HG03432 (cell line): ENCODE results near the gene ASTN2.
"Not testable (repeated sequence)": the region's sequence is repeated elsewhere in the genome, so short reads cannot be mapped to it uniquely, and the experiment has no call there.

Experiments
- ATAC-seq: cut with Tn5 transposase; IDR thresholded peaks from one replicate; pipeline ENCODE4 v1.9.1; 2021; ENCODE audit warnings: mild to moderate bottlenecking, moderate library complexity; ENCODE audit not compliant: unreplicated experiment

ASTN2 gene

DNA sequence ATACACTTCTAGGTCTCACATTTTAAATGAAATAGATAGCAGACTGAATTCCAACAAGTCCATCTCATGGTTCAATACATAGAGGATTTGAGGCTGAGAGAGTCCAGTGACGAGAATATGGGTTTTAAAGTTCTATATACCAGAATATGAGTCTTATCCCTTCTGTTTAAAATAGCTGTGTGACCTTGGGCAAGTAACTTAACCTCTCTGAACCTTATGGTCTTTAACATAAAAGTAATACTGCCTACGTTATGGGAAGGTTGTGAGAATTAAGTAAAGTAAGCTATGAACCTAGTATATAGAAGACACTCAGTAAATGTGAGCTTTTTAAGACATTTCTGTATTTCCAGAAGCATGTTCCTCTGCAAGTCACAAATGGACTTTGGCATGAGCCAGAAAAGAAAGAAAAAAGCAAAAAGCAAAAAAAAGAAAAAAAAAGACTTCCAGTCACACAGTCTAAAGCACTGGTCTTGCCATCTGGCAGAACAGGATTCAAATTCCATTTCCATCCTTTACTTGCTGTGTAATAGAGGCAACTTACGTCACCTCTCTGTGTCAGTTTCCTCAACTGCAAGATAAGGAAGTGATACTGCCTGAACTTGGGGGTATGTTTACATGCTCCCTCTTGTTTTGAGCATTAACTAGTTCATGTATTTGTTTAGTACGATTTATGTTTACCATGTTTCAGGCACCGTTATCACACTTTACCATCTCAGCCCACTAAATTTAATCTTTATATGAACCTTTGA is 479.5 kb downstream of the ASTN2 start:
- ATAC-seq = peak; percentile 59

DNA sequence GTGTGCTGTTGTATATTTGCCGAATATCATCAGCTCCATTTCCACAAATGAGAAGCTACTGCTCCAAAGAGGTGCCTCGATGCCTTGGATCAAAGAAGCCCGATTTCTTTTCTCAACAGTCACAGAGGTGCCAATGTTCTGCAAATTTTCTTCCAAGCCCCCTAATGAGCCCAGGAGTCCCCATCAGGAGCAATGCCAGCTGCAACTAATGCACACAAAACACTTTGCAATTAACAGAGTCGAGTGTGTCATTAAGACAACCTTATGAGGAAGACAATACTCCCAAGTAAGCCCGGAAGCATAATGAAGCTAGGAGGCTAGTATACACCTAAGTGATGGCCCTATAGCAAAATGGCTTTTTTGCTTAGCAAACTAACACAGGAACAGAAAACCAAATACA is 480.7 kb downstream of the ASTN2 start:
- no peak for ATAC-seq

DNA sequence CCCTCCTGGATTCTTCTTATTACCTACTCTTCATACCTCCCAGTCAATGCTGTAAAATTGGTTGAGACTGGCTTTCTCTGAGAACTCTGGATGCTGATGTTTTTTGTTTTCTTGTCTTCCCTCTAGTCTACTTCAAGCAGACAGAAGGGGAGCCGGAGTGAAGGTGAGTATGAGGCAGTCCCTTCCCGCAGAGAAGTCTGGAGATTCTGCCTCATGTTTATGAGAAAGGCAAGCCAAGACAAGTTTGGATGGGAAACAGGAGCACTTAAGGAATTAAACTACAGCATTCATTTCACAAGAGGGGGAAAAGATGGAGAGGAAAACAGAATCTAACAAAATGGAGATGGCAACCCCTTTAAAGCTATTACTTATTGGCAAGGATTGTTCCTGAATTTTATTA is 481.6 kb downstream of the ASTN2 start:
- no peak for ATAC-seq

DNA sequence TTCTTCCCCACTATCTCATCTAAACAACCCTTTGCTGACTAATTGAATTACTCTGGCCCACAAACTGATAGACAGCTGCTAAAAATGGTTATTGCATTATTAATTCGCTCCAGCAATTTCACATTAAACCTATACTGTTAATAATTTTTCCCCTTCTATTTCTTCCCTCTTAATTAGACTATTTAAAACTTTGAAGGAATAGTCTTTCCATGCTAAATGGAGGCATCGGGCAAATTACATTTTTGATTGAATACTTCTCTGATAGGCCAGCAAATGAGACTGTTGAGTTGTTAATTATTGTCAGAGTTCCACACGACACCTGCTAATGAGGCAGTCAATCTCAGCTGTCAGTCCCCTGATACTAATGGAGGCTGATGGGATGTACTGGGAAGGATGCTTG is 485.2 kb downstream of the ASTN2 start:
- no peak for ATAC-seq

DNA sequence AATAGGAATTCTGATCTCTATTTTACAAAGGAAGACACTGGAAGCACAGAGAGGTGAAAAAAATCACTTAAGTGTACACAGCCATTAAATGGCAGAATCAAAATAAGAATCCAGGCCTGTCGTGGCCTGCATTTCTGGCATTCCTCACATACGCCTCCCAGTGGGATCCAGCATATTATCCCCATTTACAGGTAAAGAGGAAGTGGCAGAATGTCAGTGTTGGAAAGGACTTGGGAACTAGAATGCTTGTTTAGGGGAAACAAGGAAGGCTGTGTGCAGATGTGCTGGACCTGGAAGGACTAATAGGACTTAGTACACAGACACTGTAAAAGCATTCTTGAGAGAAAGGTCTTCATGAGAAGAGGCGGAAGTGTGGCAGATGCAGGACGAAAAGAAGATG is 486.0 kb downstream of the ASTN2 start:
- no peak for ATAC-seq

DNA sequence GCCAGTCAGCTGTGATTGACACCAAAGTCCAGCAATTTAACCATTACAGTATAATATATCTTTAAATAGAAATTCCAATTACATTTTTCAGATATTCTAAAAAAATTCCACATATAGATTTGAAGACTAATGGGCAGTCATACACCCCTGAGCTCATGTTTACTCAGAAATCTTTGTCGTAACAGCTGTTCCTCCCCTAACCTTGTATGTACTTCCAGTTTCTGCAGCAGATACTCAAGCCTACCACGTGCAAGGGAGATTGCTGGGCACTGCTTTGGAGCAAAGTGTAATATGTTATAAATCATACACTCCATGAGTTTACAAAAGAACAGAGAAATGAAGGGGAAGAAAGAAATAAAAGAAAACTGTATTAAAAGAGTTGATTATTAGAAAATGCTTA is 486.6 kb downstream of the ASTN2 start:
- ATAC-seq = no peak

DNA sequence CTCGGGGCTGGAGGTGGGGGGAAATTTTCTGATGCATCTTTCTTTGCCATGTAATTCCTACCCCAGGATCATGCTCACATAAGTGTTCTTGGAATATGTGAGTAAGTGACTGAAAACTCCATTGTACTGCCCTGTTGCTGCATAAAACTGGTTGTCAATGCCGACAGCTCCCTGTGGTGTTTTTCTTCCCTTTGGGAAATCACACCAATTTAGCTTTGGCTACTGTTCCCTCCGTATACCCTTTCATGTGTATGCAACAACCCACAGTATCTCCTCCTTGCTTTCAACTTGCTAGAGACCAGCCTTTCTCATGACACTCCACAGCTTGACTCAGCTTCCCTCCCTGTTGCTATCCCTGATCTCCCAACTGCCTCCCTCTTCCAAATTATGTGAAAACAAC is 487.1 kb downstream of the ASTN2 start:
- no peak for ATAC-seq

DNA sequence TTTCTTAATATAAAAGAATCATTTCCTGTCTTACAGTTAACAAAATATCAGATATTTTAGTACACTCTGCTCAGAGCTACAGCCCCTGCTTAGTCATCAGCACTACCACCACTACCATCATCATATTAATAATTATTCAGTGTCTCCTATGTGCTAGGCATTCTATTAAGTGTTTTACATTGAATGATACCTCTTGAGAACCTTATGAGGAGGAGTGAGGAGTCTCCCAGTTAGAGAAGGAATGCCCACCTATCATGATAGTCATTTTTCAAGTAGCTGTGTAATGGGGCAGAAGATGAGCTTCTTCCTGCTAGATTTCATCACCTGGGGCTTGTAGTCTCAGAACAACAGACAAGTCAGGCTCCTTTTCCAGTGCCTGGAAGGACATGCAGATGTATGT is 489.7 kb downstream of the ASTN2 start:
- ATAC-seq = no peak

DNA sequence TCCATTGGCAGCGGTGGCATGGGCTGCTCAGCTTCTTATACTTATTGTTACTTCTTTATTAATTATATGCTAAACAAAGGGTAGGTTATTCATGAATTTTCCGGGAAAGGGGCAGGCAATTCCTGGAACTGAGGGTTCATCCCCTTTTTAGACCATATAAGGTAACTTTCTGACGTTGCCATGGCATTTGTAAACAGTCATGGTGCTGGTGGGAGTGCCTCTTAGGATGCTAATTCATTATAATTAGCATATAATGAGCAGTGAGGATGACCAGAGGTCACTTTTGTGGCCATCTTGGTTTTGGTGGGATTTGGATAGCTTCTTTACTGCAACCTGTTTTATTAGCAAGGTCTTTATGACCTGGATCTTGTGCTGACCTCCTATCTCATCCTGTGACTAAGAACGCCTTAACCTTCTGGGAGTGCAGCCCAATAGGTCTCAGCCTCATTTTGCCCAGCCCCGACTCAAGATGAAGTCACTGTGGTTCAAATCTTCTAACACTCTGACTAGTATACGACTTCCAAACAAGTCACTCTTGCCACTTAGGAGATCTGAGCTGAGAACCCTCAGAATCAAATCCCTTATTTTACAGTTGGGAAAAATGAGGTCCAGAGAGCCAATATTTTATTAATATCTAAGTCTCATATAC is 490.3 kb downstream of the ASTN2 start:
- no peak for ATAC-seq

DNA sequence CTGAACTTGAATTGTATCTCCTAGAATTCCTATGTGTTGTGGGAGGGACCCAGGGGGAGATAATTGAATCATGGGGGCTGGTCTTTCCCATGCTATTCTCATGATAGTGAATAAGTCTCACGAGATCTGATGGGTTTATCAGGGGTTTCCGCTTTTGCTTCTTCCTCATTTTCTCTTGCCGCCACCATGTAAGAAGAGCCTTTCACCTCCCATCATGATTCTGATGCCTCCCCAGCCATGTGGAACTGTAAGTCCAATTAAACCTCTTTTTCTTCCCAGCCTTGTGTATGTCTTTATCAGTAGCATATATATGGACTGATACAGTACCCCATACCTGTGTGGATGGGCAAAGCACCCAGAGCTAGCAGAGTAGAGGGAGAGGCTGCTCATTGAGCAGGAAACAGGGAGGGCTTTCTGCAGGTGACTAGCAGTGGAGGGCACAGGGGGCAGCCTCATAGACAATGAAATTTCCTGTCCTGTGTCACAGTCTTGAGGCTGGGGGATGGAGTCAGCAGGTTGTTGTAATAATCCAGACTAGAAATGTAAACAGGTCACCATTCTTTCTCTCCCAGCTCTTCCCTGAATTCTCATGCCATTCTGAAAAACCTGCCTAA is 496.9 kb downstream of the ASTN2 start:
- ATAC-seq = not testable (repeated sequence)

DNA sequence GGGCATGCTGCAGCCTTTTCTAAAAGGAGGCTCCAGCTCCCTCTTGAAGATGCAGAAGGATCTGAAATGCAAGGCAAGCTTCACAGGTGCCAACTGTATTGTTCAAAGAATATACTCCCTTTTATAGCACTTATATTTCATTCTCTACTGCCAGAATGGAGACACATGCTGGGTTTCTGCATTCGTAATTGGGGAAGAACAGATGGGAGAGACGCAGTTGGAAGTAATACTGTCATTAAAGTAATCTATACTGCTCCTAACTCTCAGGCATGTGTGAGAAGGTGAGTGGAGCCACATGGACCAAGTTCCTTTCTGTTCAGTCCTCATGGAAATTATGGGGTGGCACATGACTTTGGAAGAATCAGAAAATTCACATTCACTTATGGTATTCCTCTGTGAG is 501.3 kb downstream of the ASTN2 start:
- ATAC-seq = no peak

DNA sequence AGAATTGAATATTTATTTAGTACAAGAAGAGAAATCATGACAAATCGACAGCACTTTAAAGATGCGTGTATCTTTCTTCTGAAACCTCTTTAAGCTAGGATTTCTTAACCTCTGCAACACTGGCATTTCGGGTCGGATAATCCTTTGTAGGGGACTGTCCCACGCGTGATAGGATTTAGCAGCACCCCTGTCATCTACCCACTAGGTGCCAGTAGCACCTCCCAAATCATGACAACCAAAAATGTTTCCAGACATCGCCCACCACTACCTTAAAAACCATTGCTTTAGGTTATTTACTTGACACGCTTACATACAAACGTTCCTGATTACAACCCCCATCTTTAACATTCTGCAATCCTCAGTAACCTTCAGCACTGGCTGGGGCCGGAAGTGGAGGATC is 504.7 kb downstream of the ASTN2 start:
- no peak for ATAC-seq

DNA sequence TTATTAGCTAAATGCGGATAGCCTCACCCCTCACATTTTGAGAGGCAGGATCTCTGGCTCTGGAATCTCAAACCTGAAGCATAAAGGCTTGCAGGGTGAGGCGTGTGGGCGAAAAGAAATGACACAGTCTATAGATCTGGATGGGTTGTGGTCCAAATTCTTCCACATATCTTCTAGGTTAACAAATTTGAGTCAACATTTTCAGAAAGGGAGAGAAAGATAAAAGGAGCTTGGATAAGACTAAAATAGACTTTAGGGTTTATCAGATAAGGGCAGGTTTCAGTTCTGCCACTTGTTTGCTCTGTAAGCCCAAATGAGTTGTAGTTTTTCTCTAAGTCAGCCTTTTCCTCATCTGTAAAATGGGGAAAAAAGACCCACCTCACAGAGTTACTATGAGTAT is 506.9 kb downstream of the ASTN2 start:
- ATAC-seq = no peak

DNA sequence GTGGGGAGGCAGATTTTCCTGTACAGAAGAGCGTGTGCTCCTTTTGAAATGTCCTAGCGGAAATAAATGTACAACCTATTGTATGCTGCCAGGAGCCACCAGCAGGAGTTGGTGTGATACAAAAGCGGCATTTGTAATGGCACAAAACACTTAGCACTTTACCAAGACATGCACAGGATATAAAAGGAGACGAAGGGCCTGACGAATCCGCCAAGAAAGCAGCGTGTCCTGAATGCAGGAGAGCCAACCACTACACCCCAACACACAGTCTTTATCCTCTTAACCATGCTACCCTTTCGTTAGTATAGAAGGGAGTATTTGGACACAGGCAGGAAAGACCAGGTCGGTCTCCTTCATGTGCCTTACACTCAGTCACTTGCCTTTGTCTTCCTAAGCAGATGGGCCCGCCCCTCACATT is 509.7 kb downstream of the ASTN2 start:
- no peak for ATAC-seq

DNA sequence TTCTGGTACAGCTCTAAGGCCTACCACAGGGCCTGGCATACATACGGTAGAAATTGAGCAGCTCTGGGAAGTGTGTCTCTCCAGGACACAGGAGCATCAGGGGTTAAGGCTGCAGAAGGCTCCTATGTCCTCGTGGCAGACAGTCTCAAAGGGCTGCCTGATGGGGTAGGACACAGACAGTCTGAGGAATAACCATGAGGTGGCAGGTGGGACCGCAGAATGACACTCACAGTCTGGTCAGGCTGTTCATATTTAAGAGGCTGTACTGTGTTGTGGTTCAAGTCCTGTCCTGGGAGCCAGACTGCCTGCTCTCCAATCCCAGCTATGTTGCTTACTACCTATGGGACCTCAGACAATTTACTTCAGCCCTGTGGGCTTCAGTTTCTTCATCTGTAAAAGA is 510.7 kb downstream of the ASTN2 start:
- peak; percentile 58 for ATAC-seq

DNA sequence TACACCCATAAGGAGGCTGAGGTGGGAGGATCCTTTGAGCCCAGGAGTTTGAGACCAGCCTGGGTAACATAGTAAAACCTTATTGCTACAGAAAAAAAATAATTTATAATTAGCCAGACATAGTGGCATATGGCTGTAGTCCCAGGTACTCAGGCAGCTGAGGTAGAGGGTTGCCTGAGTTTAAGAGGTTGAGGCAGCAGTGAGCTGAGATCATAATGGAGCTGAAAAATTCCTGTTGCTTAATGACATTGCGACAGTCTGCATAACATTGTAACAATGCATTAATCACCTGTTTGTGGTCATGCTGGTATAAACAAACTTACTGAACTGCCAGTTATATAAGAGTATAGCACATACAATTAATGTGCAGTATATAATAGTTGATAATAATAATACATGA is 513.6 kb downstream of the ASTN2 start:
- ATAC-seq = no peak

DNA sequence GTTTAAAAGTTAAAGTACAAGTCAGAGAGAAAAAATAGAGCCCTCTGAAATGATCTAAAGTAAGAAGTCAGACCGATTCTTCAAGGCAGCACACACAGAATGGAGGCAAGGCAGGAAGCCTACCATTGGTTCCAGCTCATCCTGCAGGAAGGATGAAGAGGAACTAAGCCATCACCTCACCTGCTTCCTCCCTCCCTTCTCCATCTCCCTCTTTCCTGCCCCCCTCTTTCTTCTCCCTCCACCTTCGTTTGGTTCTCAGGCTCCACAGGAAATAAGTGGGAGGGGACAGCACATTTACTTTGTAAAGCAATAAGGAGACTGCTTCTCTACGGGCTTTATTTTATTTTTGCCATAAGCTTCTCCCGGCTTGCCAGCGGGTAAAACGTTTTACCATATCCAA is 514.3 kb downstream of the ASTN2 start:
- no peak for ATAC-seq

DNA sequence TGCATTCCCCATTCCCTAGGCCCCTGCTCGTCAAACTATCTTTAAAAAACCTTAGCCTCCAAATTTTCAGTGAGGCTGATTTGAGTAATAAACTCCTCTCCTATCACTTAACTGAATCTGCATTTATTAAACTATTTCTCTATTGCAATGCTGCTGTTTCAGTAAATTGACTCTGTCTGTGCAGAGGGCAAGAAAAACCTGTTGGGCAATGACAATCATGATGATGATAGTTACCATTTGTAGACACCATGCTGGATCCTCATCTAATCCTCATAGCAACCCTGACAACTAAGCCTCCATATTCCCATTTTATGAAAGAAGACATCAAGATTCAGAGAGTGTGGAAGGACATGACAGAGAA is 514.9 kb downstream of the ASTN2 start:
- no peak for ATAC-seq

DNA sequence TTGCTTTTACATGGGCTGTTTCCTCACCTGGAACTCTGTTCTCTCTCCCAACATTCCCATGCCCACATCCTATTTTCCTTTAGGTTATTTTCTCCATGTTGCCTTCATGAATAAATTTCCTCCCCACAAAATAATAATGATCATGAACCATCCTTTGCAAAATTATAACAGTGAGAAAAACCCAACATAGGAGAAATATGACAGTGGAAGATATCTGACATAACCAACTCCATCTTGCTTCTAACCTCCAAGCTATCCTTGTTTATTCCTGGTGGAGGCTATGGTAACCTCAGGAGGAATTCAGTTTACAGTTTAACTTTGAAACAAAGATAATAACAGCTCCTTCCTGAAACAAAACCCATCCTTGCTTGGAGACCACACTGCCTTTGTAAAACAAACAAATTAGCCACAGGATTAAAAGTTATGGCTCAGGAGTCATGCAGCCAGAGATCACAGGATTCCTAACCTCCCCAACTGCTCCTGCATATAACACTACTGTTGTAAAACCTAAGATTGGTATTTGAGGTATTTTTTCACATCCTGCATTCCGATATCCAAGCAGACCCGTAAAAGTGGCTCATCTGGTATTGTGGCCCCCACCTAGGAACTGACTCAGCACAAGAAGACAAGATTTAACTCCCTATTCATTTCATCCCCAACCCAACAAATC is 515.4 kb downstream of the ASTN2 start:
- ATAC-seq = no peak

DNA sequence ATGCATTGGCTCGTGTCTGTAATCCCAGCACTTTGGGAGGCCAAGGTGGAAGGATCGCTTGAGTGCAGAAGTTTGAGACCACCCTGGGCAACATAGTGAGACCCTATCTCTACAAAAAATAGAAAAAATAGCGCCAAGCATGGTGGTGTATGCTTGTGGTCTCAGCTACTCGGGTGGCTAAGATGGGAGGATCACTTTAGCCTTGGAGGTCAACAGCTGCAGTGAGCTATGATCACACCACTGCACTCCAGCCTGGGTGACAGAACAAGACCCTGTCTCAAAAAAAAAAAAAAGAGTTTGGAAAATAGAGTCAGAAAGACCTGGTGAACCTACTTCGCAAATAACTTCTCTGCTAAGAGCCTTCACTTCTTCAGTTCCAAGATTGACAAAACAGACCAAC is 516.7 kb downstream of the ASTN2 start:
- not testable (repeated sequence) for ATAC-seq

DNA sequence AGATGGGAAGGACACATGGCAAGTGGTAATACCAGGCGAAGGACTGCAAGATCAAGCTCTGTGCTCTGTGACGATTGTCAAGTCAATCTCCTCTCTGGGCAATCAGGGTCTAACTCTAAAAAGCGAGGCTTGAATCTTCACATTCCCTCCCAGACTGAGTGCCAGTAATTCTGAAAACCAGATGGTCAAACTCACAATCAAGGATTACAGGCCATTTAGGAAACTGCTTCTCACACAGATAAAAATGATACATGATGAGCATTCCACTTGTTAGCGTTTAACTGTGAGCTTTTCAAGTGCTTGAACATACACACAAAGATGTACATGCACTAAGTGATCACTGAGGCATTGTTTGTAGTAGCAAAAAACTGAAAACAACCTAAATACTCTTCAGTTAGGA is 517.7 kb downstream of the ASTN2 start:
- no peak for ATAC-seq

DNA sequence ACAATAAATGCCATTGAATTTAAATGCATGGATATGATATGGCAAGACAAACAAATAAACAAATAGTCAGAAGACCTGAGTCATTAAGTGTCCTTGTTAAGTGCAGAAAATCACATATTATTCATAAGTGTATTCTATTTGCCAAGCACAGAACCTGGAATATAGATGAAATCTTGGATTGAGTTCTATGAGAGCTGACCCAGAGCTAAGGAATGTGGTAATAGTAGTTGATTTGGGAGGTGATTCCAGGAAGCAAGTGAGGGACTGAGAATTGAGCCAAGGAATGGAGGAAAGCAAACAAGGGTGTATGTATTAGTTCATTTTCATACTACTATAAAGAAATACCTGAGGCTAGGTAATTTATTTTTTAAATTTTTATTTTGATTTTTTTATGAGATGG is 518.9 kb downstream of the ASTN2 start:
- ATAC-seq = no peak
